ENCODE measurements around the gene ROCK2. TPM values are rescaled to one million over a fixed set of nuclear protein-coding genes. Genes with fewer than 3 reads are reported as not detected.

The ROCK2 gene
- total RNA-seq, 1 experiment from 2014 or later: 49.4 TPM

DNA sequence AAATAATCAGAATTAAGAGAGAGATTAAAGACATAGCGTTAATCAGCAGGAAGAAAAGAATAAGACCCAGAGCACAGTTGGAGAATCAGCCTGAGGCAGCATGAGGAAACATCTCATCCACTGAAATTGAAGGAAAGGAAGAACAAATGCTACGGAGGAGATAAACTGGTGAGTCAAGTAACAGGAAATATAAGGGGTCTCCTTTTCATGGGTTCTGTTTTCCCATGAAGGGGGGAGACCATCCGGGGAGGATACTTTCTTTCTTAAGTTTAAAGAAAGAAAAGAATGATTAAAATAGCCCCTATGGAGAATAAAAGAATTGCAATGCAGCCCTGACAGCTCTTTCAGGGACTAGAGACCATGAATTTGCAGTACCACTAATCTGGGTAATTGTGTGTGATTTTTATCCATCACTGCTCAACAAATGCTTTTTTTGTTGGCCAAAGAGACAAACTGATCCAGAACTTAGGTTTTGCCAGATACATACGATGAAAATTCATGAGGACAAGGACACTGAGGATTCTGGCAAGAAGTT, 17.7 kb downstream of the ROCK2 start:
- no TSS peak for BruUV-seq (replicated peaks)
- peaks cover 25% of the 10 kb centered on the region for H3K4me1 ChIP-seq (ENCODE audit: insufficient read depth, low read length, poor library complexity, severe bottlenecking)
- peak; percentile 33 for DNase-seq (ENCODE audit: low spot score)
- H3K9me3 ChIP-seq (ENCODE audit: low read depth, low read length, poor library complexity, severe bottlenecking): no peaks in the 10 kb centered on the region
- H3K36me3 ChIP-seq (ENCODE audit: insufficient read depth, low read length, poor library complexity, severe bottlenecking): no peaks in the 10 kb centered on the region
- intact Hi-C loops (cut with micrococcal nuclease; ENCODE audit: unreplicated experiment): no loop called here
- ChIA-PET CTCF (no interaction called here), POLR2A (ENCODE audit: low non-redundant PET) (no interaction called here)
- peak overlapping the region; percentile 3 for H3K27ac ChIP-seq (ENCODE audit: low read depth, low read length, poor library complexity, severe bottlenecking)
- no peak for TF ChIP-seq CTCF (conservative IDR thresholded peaks at IDR 0.05; ENCODE audit: low read depth, low read length)
- no peak for TF ChIP-seq EZH2 (IDR thresholded peaks at IDR 0.05; ENCODE audit: borderline replicate concordance, low read depth, low read length, poor library complexity, severe bottlenecking)
- no peaks in the 10 kb centered on the region for H3K27me3 ChIP-seq (replicated peaks; ENCODE audit: insufficient read depth, low read depth, low read length, poor library complexity)
- H3K4me3 ChIP-seq (ENCODE audit: low read depth, low read length, poor library complexity, severe bottlenecking): peak overlapping the region; percentile 8

GRCh38 chr2:11325961-11326676, 18.3 kb downstream of the ROCK2 start:
- no peak for TF ChIP-seq CTCF (conservative IDR thresholded peaks at IDR 0.05; ENCODE audit: low read depth, low read length)
- TF ChIP-seq EZH2 (IDR thresholded peaks at IDR 0.05; ENCODE audit: borderline replicate concordance, low read depth, low read length, poor library complexity, severe bottlenecking): no peak
- ChIA-PET CTCF (no interaction called here), POLR2A (ENCODE audit: low non-redundant PET) (no interaction called here)
- no peaks in the 10 kb centered on the region for H3K9me3 ChIP-seq (ENCODE audit: low read depth, low read length, poor library complexity, severe bottlenecking)
- H3K4me1 ChIP-seq (ENCODE audit: insufficient read depth, low read length, poor library complexity, severe bottlenecking): peaks cover 25% of the 10 kb centered on the region
- DNase-seq (ENCODE audit: low spot score): no peak
- intact Hi-C loops (cut with micrococcal nuclease; ENCODE audit: unreplicated experiment): no loop called here
- peak overlapping the region; percentile 3 for H3K27ac ChIP-seq (ENCODE audit: low read depth, low read length, poor library complexity, severe bottlenecking)
- no peaks in the 10 kb centered on the region for H3K27me3 ChIP-seq (replicated peaks; ENCODE audit: insufficient read depth, low read depth, low read length, poor library complexity)
- no TSS peak for BruUV-seq (replicated peaks)
- no peaks in the 10 kb centered on the region for H3K36me3 ChIP-seq (ENCODE audit: insufficient read depth, low read length, poor library complexity, severe bottlenecking)
- peak overlapping the region; percentile 8 for H3K4me3 ChIP-seq (ENCODE audit: low read depth, low read length, poor library complexity, severe bottlenecking)

- Histone ChIP-seq H3K4me3 (ENCODE audit: low read depth, low read length, poor library complexity, severe bottlenecking) (no peak overlapping the region), H3K27ac (ENCODE audit: low read depth, low read length, poor library complexity, severe bottlenecking) (no peak overlapping the region), H3K27me3 (replicated peaks; ENCODE audit: insufficient read depth, low read depth, low read length, poor library complexity) (no peaks in the 10 kb centered on the region), H3K36me3 (ENCODE audit: insufficient read depth, low read length, poor library complexity, severe bottlenecking) (no peaks in the 10 kb centered on the region), H3K9me3 (ENCODE audit: low read depth, low read length, poor library complexity, severe bottlenecking) (no peaks in the 10 kb centered on the region), H3K4me1 (ENCODE audit: insufficient read depth, low read length, poor library complexity, severe bottlenecking) (peaks cover 20% of the 10 kb centered on the region)
- TF ChIP-seq CTCF (conservative IDR thresholded peaks at IDR 0.05; ENCODE audit: low read depth, low read length) (no peak), EZH2 (IDR thresholded peaks at IDR 0.05; ENCODE audit: borderline replicate concordance, low read depth, low read length, poor library complexity, severe bottlenecking) (no peak)
- CTCF ChIA-PET: no interaction called here
- DNase-seq (ENCODE audit: low spot score): no peak
- POLR2A ChIA-PET (ENCODE audit: low non-redundant PET): no interaction called here
- intact Hi-C loops (cut with micrococcal nuclease; ENCODE audit: unreplicated experiment): loop anchor here (5.0 kb wide), 1 partner anchor 85 kb away; no protein-coding TSS in a partner anchor
- no TSS peak for BruUV-seq (replicated peaks)
Measured at GRCh38 chr2:11321847-11322246, 22.6 kb downstream of the ROCK2 start.

Data from A673 (cell line).